GM21576 (cell line): ENCODE measurements around the gene LTBP4.
A peak's percentile ranks its signal among the peaks of the same experiment; 100 is the strongest.
"Not testable (repeated sequence)": the region's sequence is repeated elsewhere in the genome, so short reads cannot be mapped to it uniquely, and the experiment has no call there.

Experiments used
- ATAC-seq: cut with Tn5 transposase; IDR thresholded peaks from one replicate; pipeline ENCODE4 v1.9.1; 2021; ENCODE audit warnings: mild to moderate bottlenecking, moderate library complexity; ENCODE audit not compliant: unreplicated experiment

Gene LTBP4

GRCh38 chr19:40571831-40572495, 29.2 kb upstream of the LTBP4 start:
- ATAC-seq, result no peak

- no peak for ATAC-seq
Measured at GRCh38 chr19:40575326-40575725, 25.8 kb upstream of the LTBP4 start.

GRCh38 chr19:40576151-40576584, 25.0 kb upstream of the LTBP4 start:
- ATAC-seq, result peak; percentile 5

GRCh38 chr19:40576585-40577451, 24.4 kb upstream of the LTBP4 start, which contains the start of gene SHKBP1:
Gene SHKBP1 (plus strand): TSS chr19:40576873. CDS start chr19:40576900, 27 bp downstream.
- peak; percentile 93 for ATAC-seq

GRCh38 chr19:40578442-40578908, 22.7 kb upstream of the LTBP4 start:
- ATAC-seq, result no peak

- ATAC-seq, result no peak
Measured at GRCh38 chr19:40580619-40581018, 20.6 kb upstream of the LTBP4 start.

- no peak for ATAC-seq
Measured at GRCh38 chr19:40581531-40581930, 19.6 kb upstream of the LTBP4 start.

- no peak for ATAC-seq
Measured at GRCh38 chr19:40582467-40582866, 18.7 kb upstream of the LTBP4 start.

GRCh38 chr19:40583283-40583682, 17.9 kb upstream of the LTBP4 start:
- ATAC-seq, result no peak

GRCh38 chr19:40584007-40584406, 17.2 kb upstream of the LTBP4 start:
- ATAC-seq, result no peak

- ATAC-seq, result no peak
Measured at GRCh38 chr19:40585241-40585981, 15.8 kb upstream of the LTBP4 start.

- ATAC-seq, result no peak
Measured at GRCh38 chr19:40585982-40586422, 15.2 kb upstream of the LTBP4 start.

- ATAC-seq, result no peak
Measured at GRCh38 chr19:40586611-40587010, 14.6 kb upstream of the LTBP4 start.

GRCh38 chr19:40588110-40588854, 12.9 kb upstream of the LTBP4 start:
- ATAC-seq, result no peak

GRCh38 chr19:40588926-40589569, 12.1 kb upstream of the LTBP4 start:
- no peak for ATAC-seq

- ATAC-seq, result no peak
Measured at GRCh38 chr19:40589591-40590429, 11.4 kb upstream of the LTBP4 start.

GRCh38 chr19:40590464-40591265, 10.5 kb upstream of the LTBP4 start:
- no peak for ATAC-seq

- not testable (repeated sequence) for ATAC-seq
Measured at GRCh38 chr19:40591724-40592123, 9.4 kb upstream of the LTBP4 start.
